ENCODE measurements around the gene LRP2.

LRP2 gene

GRCh38 chr2:169203952-169204351 is 158.4 kb downstream of the LRP2 start:
- H3K4me3 ChIP-seq (ENCODE audit: low read depth, low read length) = no peak overlapping the region
- DNase-seq (ENCODE audit: low read depth) = no peak
- TF ChIP-seq POLR2A (IDR thresholded peaks at IDR 0.05; ENCODE audit: extremely low read depth, insufficient read length) (no peak), CTCF (IDR thresholded peaks at IDR 0.05; ENCODE audit: low read depth, low read length) (no peak), MYC (IDR thresholded peaks at IDR 0.05; ENCODE audit: low read depth, low read length) (no peak)
- TF ChIP-seq, protein P1, sequence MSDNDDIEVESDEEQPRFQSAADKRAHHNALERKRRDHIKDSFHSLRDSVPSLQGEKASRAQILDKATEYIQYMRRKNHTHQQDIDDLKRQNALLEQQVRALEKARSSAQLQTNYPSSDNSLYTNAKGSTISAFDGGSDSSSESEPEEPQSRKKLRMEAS (IDR thresholded peaks at IDR 0.05; ENCODE audit: low read depth, low read length) = no peak

GRCh38 chr2:169200756-169201155 is 161.6 kb downstream of the LRP2 start:
- DNase-seq (ENCODE audit: low read depth) = no peak
- TF ChIP-seq POLR2A (IDR thresholded peaks at IDR 0.05; ENCODE audit: extremely low read depth, insufficient read length) (no peak), CTCF (IDR thresholded peaks at IDR 0.05; ENCODE audit: low read depth, low read length) (no peak), MYC (IDR thresholded peaks at IDR 0.05; ENCODE audit: low read depth, low read length) (no peak)
- TF ChIP-seq, protein P1 (IDR thresholded peaks at IDR 0.05; ENCODE audit: low read depth, low read length) = no peak

DNA sequence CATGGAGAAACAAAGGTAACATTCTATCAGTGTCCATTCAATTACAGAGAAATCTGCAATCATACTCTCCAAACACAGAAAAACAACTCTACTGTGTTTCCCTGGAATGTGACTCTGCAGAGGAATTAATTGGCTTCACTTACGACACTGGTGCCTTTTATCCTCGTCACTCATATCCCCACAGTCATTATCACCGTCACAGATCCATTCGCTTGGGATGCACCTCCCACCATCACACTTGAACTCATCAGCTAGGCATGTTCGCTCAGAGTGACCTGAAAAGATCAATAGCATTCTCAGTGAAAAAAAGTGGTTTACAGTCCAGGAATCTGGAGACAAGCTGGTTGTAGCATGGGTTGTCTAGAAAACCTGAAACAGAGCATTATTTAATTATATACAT is 168.7 kb downstream of the LRP2 start:
- TF ChIP-seq MYC (IDR thresholded peaks at IDR 0.05; ENCODE audit: low read depth, low read length) (no peak), CTCF (IDR thresholded peaks at IDR 0.05; ENCODE audit: low read depth, low read length) (no peak), POLR2A (IDR thresholded peaks at IDR 0.05; ENCODE audit: extremely low read depth, insufficient read length) (no peak)
- TF ChIP-seq, protein P1 (IDR thresholded peaks at IDR 0.05; ENCODE audit: low read depth, low read length) = no peak
- H3K4me3 ChIP-seq (ENCODE audit: low read depth, low read length) = no peak overlapping the region
- DNase-seq (ENCODE audit: low read depth) = no peak

More at GRCh38 chr2:169200756-169201155, 161.6 kb downstream of the LRP2 start:
- no peak overlapping the region for H3K4me3 ChIP-seq (ENCODE audit: low read depth, low read length)

GRCh38 chr2:169190197-169190775 is 172.0 kb downstream of the LRP2 start:
- DNase-seq (ENCODE audit: low read depth) = no peak
- no peak for TF ChIP-seq POLR2A (IDR thresholded peaks at IDR 0.05; ENCODE audit: extremely low read depth, insufficient read length)
- no peak for TF ChIP-seq MYC (IDR thresholded peaks at IDR 0.05; ENCODE audit: low read depth, low read length)
- no peak for TF ChIP-seq CTCF (IDR thresholded peaks at IDR 0.05; ENCODE audit: low read depth, low read length)
- TF ChIP-seq, protein P1 (IDR thresholded peaks at IDR 0.05; ENCODE audit: low read depth, low read length) = no peak
- H3K4me3 ChIP-seq (ENCODE audit: low read depth, low read length) = no peak overlapping the region

GRCh38 chr2:169189132-169189531 is 173.2 kb downstream of the LRP2 start:
- DNase-seq (ENCODE audit: low read depth) = peak; percentile 36
- TF ChIP-seq, protein P1 (IDR thresholded peaks at IDR 0.05; ENCODE audit: low read depth, low read length) = no peak
- TF ChIP-seq POLR2A (IDR thresholded peaks at IDR 0.05; ENCODE audit: extremely low read depth, insufficient read length) = no peak
- TF ChIP-seq MYC (IDR thresholded peaks at IDR 0.05; ENCODE audit: low read depth, low read length) = no peak
- no peak for TF ChIP-seq CTCF (IDR thresholded peaks at IDR 0.05; ENCODE audit: low read depth, low read length)
- H3K4me3 ChIP-seq (ENCODE audit: low read depth, low read length) = no peak overlapping the region

All from NB4 (cell line).